Left hindlimb (tissue), 1 donor: ENCODE results near the gene FAM110C.
"Not testable (repeated sequence)": the region's sequence is repeated elsewhere in the genome, so short reads cannot be mapped to it uniquely, and the experiment has no call there.

ENCODE experiments used
- DNase-seq: peaks from one replicate; pipeline ENCODE4 v3.0.0-alpha.2; 2018

Gene FAM110C, protein sequence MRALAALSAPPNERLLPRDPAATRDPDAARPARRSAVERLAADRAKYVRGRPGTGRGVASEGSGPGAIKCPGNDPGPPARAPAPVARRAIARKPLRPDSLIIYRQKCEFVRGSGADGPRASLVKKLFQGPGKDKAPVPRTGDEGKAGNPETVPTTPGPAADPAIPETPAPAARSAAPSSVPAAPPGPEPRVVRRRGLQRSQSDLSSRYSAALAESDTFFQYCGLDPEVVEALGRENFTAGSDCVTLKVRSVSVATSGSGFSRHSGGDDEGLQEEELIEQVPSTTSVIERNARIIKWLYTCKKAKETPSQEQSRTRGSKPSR

DNA sequence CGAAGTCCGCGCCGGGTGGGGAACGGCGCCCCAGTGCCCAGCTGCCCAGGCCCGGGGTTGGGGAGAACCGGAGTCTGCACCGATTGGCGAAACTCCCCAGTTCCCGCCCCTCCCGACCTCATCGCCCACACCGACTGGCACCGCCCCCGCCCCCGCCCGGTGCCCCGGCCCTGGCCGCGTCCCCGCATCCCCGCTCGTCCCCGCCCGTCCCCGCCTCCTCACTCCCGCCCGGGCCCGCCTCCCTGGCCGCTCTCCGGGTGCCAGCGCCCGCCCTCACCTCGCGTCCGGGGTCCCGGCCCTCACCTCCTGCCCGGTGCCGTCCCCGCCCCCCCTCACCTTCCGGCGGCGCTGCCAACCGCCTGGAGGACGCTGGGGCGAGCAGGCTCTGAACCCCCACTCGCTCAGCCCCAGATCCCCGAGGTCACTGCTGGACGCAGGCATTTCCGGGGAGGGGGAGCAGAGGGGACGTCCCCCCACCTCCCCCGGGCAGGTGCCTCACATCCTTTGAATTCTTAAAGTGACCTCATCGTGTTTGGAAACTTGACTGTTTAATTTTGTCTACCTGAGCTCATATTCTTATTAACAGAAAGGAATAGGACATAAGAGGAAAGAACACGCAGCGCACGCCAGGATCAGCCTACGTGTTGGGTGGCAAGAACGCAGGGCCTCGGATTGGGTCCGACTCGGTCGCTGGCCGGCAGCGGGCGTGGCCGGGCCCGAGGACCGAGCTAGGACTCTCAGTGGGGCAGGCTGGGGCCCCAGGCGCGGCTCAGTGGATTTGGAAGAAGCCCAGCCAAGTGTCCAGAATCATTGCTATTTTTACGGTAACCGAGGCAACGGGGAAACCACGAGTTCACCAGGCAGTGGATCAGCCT is at the start of gene FAM110C:
Gene FAM110C (minus strand): TSS at position 35 of the 875 bp plus-strand sequence. CDS start 120 bp downstream, outside the sequence.
- peak; percentile 75 for DNase-seq

DNA sequence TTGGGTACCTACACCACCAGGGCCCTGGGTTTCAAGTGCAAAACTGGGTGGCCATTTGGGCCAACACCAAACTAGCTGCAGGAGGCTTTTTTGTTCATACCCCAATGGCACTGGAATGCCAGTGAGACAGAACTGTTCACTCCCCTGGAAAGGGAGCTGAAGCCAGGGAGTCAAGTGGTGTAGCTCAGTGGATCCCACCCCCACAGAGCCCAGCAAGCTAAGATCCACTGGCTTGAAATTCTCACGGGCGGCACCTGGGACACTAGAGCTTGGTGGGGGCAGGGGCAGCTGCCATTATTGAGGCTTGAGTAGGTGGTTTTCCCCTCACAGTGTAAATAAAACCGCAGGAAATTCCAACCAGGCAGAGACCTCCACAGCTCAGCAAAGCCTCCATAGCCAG is 46.0 kb upstream of the FAM110C start:
- no peak for DNase-seq

DNA sequence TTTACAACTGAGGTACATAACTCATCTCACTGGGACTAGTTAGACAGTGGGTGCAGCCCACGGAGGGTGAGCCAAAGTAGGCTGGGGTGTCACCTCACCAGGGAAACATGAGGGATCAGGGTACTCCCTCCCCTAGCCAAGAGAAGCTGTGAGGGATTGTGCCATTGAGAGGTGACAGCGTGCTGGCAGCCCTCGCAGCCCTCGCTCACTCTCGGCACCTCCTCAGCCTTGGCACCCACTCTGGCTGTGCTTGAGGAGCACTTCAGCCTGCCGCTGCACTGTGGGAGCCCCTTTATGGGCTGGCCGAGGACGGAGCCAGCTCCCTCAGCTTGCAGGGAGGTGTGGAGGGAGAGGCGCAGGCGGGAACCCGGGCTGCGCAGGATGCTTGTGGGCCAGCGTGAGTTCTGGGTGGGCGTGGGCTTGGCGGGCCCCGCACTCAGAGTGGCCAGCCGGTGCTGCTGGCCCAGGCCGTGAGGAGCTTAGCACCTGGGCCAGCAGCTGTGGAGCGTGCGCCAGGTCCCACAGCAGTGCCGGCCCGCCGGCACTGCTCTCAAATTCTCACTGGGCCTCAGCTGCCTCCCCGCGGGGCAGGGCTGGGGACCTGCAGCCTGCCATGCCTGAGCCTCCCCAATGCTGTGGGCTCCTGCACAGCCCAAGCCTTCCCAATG is 44.5 kb upstream of the FAM110C start:
- DNase-seq: no peak

DNA sequence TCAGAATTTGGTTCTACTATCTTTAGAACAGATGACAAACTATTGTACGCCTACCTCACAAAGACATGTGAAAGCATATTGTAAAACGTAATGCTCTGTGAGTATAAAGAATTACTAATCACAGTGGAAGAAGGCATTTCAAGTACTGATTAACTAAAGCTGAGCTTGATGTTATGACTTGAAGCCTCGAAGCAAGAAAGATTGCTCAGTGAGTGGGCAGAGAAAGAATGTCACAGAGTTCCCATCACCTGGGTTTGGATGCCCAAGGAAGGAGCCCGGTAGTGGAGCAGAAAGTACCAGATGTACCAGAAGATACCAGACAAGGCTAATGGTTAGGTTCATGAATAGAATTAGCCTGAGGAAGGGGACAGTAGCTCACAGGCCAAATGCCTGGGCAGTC is 39.5 kb upstream of the FAM110C start:
- DNase-seq: no peak

DNA sequence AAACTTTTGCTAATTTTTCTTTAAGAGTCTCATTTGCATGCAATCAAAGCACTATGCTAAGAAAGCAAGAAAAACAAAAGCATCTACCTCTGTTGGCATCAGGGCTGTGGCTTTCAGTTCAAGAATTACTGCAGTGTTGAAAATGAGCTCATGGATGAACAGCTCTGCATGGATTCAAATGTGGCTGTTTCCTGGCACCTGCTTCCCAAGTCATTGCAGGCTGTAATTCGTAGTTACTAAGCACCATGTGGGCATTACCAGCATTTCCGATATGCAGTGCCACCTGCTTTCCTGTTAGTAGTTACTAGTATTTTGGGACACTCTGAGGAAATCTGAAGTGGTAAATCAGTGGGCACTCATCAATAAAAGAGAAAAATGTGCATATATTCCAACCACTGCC is 37.8 kb upstream of the FAM110C start:
- DNase-seq: no peak

DNA sequence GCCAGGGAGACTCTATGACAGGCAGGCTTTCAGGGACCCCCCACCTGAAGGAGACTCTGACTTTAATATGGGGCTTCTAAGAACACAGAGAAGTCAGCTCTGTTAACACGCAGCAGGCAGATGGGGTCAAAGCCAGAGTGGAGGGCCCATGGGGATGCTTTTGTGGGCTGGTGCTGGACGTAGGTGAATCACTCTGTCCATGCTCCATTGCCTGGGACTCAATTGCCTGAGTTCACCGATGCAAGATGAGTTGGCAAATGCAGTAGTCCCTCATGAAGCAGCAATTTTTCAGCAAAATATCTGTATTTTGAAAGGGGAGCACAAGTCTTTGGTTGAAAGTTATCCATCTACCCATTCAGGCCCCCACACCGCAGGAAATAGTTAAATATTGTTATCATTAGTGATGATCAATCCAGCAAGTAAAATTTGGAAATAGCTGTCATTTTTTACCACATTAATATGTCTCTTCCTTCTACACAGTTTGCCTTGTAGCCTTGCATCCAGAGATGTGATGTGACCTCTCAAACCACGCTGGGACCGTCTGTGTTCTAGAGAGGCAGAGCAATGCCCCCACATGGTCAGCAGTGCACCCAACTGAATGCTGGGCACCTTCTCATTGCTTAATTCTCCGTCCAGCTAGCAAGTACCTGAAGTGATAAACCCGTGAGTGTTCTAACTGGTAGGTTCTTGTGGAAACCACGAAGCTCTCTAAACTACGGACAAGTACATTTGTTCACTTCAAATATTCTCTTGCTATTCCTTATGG is 34.8 kb upstream of the FAM110C start:
- DNase-seq: no peak

DNA sequence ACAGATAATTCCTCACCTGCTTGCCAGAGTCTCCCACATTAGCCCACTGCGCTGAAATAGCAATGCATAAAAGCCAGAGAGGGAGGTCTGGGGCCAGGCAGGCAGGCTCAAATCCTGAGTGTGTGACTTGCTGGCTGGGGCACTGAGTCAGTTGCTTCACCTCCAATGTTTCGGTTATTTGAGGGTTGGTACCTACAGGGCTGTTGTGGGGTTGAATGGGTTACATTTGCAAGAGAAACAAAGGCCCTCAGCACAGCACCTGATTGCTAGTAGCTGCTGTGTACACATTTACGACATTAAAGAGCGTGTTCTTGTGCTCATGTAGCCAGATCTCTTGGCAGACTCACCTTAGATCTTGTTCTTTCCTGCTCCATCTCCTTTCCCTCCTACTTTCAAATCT is 34.1 kb upstream of the FAM110C start:
- no peak for DNase-seq

DNA sequence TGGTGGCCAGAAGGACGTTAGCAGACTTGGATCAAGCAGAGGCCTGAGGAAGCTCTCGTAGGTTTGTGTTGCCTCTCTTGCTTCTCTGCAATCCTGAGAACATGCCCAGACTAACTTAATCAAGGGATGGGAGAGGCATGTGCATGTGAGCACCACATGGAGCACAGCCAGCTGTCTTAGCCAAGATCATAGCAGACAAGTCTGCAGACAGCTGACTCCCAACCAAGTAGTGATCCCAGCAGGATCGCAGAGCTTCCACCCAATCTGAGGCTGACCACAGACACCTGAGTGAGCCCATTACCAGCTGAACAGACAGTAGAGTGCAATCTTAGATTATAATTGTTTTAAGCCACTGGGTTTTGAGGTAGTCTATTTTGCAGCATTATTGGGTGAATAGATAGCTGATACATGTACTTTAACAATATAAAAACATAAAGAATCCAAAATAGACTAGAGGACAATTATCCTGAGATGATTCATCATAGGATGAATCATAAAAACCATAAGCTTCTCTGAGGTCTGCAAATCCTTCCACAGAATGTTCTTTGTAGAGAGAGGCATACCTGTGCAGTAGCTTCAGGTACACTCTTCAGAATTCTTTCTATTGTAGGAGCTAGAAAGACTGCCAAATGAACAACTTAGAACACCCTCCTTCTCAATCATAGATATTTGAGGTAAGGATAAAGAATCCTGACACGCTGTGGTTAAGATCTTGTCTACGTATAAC is 25.2 kb upstream of the FAM110C start:
- DNase-seq: no peak

DNA sequence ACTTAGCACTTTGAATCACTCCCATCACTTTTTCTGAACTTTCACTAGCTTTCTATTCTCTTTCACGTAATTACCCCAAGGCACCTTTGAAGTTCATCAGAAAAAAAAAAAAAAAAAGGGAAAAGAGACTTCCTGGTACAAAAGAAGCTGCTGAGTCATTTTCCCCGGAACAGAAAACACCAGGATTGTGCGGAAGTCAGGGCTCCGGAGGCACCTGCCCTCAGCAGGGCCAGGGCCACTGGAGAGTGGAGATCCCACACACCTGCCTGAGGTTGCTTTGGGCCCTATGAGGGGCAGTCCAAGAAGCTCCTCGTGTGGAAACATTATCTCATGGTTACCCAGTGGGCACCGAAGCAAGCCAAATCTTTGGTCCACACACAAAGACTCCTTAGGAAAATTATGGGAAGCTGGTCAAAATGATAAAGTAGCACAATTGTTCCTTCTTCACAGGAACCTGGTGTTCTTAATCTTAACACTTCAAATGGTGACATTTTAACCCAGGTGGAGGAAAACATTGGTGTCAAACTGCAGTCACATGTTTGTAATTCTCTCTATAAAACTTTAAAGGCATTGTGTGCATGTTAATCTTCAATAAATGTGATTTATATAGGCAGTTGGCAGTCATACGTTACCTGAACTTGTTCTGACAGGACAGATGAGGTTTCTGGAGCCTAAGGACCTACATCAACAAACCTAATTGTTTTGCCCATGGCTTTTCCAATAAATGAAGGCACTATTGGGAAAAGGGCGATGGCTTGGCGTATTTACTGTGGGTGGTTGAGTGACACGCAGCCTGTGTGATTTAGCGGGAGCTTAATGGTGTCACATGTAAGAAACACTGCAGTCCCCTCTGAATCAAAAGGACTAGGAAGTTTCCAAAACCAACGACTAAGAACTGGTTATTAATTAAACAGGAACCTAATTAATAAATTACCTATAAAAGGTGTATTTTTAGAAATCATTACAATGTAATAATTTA is 23.4 kb upstream of the FAM110C start:
- no peak for DNase-seq

DNA sequence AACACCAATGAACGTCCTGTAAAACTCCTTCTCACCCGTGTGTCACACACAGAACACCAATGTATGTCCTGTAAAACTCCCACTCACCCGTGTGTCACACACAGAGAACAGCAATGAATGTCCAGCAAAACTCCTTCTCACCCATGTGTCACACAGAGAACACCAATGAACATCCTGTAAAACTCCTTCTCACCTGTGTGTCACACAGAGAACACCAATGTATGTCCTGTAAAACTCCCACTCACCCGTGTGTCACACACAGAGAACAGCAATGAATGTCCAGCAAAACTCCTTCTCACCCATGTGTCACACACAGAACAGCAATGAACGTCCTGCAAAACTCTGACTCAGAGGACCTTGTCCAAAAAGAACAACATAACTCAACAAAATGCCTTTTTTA is 22.3 kb upstream of the FAM110C start:
- not testable (repeated sequence) for DNase-seq

DNA sequence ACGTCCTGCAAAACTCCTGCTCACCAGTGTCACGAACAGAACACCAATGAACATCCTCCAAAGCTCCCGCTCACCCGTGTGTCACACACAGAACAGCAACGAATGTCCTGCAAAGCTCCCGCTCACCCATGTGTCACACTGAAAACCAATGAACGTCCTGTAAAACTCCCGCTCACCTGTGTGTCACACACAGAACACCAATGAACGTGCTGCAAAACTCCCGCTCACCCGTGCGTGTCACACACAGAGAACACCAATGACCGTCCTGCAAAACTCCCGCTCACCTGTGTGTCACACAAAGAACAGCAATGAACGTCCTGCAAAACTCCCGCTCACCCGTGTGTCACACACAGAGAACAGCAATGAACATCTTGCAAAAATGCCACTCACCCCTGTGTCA is 20.5 kb upstream of the FAM110C start:
- no peak for DNase-seq

DNA sequence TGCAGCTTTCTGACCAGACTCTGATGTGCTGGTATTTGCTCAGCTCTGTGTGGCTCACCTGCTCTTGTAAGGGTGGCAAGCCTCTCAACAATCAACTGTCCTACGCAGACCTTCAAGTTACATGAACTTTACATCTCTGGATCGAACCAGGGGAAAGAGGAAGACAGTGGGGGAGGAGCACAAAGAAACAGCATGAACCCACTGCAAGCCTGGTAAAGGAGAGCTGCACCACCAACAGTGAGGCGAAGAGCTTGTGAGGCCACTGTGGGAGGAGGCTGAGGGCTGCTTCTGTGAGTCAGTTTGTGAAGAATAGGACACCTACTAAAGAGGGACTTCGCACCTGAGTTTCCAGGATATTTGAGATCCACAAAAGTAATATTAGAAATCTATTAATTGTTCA is 18.8 kb upstream of the FAM110C start:
- no peak for DNase-seq

DNA sequence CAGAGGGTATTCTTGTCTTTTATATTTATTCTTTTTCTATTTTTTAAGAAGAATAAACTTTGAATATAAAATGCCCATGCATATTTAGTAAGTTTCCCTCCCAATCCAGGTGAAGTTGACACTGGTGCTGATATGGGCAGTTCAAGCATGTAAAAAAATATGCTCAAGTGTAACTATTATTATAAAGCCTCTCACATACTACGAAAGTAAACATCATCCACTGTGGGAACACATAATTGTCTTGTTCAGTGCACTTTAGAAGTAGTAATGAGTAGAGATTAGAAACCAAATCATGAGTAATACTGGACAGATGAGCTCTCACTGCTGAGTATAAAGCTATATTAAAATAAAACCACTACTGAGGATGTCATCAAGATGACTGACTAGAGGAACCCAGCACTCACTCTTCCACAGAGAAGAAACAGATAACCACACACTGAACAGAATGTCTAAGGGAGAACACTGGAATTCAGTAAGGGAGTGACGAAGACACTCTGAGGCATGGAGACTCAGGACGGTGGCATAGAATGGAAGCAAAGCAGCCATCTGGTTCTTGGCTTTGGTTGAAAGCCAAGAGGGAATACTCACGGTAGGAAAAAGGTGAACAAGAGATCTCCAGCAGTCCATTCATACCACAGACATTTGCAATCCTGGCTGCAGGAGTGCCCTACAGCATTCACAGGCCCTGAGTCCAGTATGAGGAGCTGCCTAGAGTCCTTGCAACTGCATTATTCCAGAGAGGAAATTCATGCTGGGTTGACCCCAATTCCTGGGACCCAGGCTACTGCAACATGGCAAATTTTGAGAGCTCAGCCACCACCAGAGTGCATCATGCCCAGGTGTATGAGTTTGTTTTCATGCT is 9.5 kb upstream of the FAM110C start:
- DNase-seq: no peak

DNA sequence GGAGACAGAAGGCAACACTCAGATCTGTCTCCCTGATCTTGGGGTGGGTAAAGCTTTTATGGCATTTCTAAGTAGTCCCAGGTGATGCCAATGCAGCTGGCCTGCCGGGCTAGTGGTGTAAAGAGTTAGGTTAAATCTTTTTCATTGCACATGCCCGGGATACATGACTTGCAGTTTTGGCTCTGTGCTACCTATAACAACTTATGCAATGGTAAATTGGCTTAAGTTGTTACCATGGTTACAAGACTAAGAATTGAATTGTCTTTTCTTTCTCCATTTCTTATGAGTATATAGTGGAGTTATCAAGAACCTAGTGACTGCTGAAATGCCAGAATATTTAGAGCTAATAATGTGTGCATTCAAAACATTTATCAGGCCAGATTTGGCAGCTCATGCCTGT is 5.3 kb upstream of the FAM110C start:
- DNase-seq: no peak

DNA sequence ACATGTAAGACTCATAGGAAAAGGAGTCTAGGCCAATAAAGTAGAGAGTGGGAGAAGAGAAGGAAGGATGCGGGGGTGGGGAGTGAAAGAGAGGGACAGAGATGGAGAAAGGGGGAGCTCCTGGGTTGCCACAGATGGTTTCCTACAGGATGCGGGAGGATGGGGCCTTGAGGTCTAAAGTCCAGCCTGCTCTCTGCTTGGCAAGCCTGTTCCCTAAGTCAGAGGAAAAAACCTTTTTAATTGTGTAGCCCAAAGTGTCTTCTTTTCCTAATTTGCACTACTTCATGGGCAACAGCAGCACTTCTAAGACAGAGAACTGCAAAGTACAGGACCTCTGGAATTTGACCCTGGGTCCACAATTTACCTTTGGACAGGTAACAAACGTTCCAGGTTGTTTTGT is 1.4 kb upstream of the FAM110C start:
- DNase-seq: no peak

DNA sequence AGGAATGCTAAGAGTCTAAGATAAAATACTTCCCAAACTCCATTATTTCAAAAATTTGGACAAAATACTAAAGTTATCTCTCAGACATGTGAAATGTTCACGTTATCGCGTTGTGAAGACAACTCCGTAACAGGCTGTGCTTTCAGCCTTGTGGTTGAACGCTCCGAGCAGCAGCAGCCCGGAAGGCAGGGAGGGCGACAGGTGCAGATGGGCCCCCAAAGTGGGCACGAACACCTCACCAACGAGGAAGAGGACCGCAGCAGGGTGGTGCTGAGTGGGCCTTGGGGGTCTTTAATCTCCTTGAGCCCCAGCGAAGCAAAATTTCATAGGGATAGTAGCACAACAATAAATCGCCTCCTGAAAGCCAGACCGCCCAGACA is 1.0 kb upstream of the FAM110C start:
- DNase-seq: peak; percentile 34

DNA sequence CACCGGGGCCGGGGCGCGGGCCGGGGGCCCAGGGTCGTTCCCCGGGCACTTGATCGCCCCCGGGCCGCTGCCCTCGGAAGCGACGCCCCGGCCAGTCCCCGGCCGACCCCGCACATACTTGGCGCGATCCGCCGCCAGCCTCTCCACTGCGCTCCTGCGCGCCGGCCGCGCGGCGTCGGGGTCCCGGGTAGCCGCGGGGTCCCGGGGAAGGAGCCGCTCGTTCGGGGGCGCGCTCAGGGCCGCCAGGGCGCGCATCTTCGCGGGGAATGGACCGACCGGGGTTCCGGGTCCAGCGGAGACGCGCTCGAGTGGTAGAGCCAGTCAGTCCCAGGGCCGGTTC is 204 bp downstream of the FAM110C start:
- no peak for DNase-seq

DNA sequence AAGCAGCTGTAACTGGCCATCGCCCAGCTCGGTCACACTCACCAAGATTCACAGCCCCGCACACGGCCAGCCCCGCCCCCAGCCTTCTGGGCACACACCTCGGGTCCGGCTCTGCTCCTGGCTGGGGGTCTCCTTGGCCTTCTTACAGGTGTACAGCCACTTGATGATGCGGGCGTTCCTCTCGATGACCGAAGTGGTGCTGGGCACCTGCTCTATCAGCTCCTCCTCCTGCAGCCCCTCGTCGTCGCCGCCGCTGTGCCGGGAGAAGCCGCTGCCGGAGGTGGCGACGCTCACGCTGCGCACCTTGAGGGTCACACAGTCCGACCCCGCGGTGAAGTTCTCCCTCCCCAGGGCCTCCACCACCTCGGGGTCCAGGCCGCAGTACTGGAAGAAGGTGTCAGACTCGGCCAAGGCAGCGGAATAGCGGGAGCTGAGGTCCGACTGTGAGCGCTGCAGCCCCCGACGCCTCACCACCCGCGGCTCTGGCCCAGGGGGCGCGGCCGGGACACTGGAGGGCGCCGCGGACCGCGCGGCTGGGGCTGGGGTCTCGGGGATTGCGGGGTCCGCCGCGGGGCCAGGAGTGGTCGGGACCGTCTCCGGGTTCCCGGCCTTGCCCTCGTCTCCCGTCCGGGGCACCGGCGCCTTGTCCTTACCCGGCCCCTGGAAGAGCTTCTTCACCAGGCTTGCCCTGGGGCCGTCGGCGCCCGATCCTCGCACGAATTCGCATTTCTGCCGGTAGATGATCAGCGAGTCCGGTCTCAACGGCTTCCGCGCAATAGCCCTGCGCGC is 769 bp downstream of the FAM110C start:
- peak; percentile 30 for DNase-seq

DNA sequence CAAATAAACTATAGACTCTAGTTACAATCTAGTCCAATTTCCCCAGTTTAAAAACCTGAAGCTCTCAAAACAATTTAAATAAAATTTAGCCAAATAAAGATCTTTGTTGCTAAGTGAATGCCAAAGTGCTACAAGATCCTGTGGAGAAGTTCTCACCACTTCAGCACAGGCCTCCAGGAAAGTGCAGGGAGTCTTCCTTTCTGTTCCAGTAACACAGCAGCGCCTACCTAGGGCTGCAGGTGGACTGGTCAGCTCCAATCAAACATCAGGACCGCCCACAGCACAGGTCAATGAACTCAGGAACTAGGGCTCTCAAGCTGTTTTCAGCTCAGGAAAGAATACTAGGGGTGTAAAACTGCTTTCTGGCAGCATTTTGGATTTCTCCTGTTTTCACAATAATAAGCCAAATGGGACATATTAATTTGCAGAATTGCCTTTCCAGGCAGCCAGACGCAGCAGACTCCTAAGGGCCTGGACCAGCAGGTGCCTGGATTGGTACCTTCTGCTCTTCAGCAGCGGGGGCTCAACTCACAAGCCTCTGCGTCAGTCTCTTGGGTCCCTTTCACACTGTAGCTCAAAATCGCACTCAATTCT is 1.5 kb downstream of the FAM110C start:
- no peak for DNase-seq
